GM12872 (cell line): Measurements from ENCODE around the gene ZMPSTE24.

Experiments used
- TF ChIP-seq, protein P1 (sequence below): IDR thresholded peaks from 3 replicates; pipeline ENCODE4 v1.5.1; 2011; ENCODE audit warnings: low read depth, mild to moderate bottlenecking, low read length, moderate library complexity; ENCODE audit not compliant: insufficient read depth

ZMPSTE24 gene

DNA sequence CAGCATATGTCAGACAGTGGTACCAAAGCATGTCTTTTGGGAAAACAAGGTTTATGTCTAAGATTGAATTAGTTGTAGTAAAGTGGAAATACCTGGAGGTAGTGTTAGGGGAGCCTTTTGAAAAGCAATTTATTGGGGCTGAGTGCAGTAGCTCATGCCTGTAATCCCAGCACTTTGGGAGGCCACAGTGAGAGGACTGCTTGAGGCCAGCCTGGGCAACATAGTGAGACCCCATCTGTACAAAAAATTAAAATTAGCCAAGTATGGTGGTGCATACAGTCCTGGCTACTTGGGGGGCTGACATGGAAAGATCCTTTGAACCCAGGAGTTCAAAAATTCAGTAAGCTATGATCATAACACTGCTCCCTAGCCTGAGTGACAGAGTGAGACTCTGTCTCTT is 7.3 kb downstream of the ZMPSTE24 start:
- TF ChIP-seq, protein P1, sequence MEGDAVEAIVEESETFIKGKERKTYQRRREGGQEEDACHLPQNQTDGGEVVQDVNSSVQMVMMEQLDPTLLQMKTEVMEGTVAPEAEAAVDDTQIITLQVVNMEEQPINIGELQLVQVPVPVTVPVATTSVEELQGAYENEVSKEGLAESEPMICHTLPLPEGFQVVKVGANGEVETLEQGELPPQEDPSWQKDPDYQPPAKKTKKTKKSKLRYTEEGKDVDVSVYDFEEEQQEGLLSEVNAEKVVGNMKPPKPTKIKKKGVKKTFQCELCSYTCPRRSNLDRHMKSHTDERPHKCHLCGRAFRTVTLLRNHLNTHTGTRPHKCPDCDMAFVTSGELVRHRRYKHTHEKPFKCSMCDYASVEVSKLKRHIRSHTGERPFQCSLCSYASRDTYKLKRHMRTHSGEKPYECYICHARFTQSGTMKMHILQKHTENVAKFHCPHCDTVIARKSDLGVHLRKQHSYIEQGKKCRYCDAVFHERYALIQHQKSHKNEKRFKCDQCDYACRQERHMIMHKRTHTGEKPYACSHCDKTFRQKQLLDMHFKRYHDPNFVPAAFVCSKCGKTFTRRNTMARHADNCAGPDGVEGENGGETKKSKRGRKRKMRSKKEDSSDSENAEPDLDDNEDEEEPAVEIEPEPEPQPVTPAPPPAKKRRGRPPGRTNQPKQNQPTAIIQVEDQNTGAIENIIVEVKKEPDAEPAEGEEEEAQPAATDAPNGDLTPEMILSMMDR: no peak

DNA sequence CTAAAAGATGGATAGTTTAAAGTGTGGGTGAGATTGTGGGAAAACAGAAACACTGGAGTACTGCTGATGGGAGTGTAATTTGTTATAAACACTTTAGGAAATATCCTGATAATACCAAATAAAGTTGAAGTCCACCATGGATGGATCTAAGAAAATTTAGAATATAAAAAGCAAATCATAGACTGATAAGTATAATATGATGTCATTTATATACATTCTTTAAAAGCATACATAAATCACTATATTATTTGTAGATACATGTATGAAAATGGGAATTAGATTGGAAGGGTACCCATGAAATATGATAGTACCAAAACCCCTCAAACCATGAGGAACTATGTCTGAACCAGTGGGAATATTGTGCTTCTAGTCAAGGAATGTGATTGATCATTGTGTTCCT is 7.9 kb downstream of the ZMPSTE24 start:
- TF ChIP-seq, protein P1: no peak

- TF ChIP-seq, protein P1: no peak
These were observed 8.9 kb downstream of the ZMPSTE24 start for GRCh38 chr1:40266786-40267535.

DNA sequence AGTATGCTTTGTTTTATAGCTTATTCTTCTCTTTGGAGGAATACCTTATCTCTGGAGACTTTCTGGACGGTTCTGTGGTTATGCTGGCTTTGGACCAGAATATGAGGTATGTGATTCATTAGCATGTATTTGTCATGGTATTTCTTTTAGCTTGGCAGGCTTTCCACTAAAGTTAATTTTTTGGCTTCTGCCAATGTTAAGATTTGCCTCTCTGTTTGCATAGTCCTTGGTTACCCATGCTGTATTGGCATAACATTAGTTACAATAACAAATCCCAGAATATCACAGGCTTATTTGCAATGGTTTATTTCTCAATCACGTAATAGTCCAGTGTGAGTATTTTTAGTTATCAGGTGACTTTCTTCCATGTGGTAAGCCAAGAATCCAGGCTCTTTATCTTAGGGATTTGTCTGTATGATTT is 9.7 kb downstream of the ZMPSTE24 start:
- TF ChIP-seq, protein P1: no peak

DNA sequence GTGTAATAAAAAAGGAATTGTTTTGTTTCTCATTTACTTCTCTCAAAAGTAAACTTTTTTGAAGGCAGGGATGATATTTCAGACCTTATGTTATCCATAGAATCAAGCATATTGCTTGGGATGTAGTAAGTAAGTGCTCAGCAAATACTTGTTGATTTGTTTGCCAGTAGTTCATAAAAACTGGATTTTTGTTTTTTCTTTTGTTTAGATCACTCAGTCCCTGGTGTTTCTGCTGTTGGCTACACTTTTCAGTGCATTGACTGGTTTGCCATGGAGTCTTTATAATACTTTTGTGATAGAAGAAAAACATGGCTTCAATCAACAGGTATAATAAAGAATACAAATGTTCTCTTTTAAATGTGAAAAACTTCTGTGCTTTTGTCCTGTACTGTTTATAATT is 10.2 kb downstream of the ZMPSTE24 start:
- TF ChIP-seq, protein P1: no peak

DNA sequence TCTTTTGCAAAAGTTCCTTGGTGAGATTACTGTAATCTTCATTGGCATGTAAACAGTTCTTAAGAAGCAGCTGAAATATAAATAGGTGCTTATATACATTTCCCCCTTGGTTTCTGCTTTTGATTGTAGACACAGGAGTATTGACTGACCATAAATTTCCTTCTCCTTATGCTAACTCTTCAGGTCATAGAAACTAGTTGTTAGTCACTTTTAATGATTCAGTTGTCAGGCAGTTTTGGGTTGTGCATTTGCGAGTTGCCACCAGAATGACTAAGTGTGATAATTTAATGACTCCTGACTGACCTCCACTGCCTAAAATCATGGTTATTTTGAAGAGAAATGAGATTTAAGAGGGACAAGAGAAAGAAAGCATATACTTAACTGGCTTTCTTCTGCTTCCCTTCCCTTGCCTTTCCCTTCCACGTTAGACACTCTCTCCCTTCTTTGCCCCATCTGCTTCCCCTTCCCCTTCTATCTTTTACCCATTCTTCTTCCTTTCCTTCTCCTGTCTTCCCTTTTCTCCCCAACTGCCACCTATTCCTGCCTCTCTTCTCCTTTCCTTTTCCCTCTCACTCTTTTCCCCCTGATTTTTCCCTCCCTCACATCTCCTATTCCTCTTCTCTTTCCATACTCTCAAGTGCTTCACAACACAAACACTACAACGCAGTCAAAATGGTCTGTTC is 12.3 kb downstream of the ZMPSTE24 start:
- TF ChIP-seq, protein P1: no peak

GRCh38 chr1:40272653-40273213 is 14.7 kb downstream of the ZMPSTE24 start:
- TF ChIP-seq, protein P1: no peak
